ENCODE measurements around the gene SLC2A2.

DNA sequence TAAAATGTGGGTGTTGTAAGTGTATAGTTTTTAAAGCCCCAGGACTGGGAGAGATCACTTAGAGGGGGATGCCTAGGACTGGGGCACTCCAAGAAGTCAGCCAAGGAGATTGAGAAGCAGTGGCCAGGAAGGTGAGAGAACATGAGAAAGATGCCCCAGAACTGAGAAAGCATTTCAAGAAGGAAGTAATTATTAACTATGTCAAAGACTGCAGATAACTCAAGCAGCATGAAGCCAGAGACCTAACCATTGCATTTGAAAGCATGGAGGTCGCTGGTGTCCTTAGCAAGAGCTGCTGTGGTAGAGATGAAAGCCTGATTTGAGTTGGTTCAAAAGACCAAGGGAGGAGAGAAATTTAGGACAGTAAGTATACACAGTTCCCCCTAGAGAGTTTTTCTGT, 30.6 kb upstream of the SLC2A2 start:
- TF ChIP-seq, protein P1, sequence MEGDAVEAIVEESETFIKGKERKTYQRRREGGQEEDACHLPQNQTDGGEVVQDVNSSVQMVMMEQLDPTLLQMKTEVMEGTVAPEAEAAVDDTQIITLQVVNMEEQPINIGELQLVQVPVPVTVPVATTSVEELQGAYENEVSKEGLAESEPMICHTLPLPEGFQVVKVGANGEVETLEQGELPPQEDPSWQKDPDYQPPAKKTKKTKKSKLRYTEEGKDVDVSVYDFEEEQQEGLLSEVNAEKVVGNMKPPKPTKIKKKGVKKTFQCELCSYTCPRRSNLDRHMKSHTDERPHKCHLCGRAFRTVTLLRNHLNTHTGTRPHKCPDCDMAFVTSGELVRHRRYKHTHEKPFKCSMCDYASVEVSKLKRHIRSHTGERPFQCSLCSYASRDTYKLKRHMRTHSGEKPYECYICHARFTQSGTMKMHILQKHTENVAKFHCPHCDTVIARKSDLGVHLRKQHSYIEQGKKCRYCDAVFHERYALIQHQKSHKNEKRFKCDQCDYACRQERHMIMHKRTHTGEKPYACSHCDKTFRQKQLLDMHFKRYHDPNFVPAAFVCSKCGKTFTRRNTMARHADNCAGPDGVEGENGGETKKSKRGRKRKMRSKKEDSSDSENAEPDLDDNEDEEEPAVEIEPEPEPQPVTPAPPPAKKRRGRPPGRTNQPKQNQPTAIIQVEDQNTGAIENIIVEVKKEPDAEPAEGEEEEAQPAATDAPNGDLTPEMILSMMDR (IDR thresholded peaks at IDR 0.05; ENCODE audit: low read length), result no peak
- no peak for TF ChIP-seq EZH2 (optimal IDR thresholded peaks at IDR 0.05; ENCODE audit: low read depth, low read length)
- TF ChIP-seq EZH2phosphoT487 (IDR thresholded peaks at IDR 0.05; ENCODE audit: low read length), result no peak
